ENCODE measurements around the gene PCDH19.
"Not testable (repeated sequence)": the region's sequence is repeated elsewhere in the genome, so short reads cannot be mapped to it uniquely, and the experiment has no call there.

PCDH19 gene, protein sequence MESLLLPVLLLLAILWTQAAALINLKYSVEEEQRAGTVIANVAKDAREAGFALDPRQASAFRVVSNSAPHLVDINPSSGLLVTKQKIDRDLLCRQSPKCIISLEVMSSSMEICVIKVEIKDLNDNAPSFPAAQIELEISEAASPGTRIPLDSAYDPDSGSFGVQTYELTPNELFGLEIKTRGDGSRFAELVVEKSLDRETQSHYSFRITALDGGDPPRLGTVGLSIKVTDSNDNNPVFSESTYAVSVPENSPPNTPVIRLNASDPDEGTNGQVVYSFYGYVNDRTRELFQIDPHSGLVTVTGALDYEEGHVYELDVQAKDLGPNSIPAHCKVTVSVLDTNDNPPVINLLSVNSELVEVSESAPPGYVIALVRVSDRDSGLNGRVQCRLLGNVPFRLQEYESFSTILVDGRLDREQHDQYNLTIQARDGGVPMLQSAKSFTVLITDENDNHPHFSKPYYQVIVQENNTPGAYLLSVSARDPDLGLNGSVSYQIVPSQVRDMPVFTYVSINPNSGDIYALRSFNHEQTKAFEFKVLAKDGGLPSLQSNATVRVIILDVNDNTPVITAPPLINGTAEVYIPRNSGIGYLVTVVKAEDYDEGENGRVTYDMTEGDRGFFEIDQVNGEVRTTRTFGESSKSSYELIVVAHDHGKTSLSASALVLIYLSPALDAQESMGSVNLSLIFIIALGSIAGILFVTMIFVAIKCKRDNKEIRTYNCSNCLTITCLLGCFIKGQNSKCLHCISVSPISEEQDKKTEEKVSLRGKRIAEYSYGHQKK (N-terminal part only)

DNA sequence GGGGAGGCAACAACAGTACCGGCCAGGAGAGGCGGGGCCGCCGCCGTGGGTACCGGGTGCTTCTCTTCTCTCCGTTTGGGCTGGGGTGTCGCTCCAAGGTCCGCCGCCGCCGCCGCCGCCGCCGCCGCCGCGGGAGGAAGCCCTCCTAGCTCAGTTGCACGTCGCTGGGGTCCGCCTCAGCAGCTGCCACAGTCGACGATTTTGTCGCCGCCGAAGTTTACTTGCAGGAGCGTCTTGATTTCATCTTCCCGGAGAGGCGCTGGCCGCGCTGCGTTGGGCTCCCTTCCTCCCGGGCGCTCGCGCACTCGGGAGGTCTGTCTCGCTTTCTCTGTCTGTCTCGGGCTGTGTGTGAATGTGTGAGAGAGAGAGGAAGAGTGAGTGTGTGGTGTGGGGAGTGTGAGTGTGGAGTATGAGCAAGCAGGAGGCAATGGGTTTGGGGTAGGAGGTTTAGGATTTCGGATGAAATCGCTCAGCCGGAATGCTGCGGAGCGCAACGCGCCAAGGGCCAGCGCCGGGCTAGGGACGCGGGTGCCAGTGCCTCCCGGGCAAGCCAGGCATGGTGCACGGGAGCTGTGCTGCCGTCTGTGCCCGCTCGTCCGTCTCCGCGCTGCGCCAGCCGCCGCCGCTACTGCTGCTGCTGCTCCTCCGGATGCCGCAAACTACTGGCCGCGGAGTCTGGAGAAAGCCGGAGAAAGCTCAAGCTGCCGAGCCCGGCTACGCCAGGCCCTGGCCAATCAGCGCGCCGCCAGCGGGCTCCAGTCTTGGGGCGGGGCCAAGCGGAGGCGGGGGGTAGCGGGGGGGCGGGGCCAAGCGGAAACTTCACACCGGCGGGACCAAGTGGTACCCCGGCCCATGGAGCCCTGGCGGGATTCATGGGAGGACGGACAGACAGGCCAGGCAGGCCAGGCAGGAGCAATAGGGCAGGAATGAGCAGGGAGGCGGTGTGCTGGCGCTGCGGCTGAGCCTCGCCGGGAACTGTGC is at the start of gene PCDH19:
Gene PCDH19 (minus strand): TSS at position 664 of the 981 bp plus-strand sequence. CDS start 1,676 bp downstream, outside the sequence.
- peak in 1 of 2 donors; percentile 17 for DNase-seq (ENCODE audit: low read depth in 1 of 2, low spot score in 1 of 2)

DNA sequence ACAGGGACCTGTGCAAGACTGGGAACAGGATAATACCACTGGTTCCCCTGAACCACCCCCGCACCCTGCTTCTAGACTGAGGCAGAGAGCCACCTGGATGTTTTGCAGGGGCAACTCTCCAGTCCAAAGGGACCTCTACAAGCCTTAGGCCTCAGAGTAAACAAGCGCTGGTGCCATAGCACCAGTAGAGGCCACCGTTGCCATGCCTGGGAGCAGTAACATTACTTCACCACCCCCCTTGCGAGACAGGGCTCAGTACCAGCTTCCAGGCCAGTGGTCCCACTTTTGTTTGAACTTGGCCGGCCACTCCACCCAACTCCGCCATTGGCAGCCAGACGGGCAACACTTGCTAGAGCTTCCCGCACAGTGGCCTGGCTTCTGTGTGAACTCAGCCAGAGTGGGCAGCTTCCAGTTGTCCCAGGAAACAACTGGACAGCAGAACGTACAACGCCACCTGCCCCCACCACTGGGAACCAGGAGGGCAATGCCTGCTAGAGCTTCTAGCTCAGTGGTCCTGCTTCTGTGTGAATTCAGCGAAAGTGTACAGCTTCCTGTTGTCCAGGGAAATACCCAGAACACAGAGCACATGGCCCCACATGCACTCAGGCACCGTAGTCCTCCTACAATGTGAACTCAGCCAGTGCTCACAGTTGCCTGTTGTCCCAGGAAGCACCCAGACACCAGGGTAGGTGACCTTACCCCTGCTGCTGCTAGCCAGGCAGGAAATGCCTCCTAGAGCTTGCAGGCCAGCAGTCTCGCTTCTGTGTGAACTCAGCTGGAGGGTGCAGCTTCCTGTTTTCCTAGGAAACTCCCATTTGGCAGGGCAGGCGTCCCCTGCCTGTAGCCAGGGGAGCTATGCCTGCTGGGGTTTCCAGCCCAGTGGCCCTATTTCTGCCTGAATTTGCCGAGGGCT is 39.9 kb upstream of the PCDH19 start:
- DNase-seq (ENCODE audit: low read depth in 1 of 2, low spot score in 1 of 2): no peak

GRCh38 chrX:100447655-100448397 is 37.8 kb upstream of the PCDH19 start:
- DNase-seq (ENCODE audit: low read depth in 1 of 2, low spot score in 1 of 2): no peak

DNA sequence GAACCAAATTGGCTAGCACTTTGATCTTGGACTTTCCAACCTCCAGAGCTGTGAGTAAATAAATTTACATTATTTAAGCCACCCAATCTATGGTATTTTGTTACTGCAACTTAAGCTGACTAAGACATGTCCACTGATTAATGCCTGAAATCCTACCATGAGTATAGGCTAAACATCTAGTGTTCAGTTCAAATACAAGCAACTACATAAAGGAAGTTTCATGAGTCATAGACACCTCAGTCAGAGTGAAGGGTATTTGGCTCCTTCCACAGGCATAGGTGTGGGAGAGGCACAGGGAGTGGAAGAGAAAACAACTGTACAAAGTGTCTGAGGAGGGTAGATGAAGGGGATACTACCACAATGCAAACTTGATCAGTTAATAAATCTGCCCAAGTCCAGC is 35.5 kb upstream of the PCDH19 start:
- no peak for DNase-seq (ENCODE audit: low read depth in 1 of 2, low spot score in 1 of 2)

- DNase-seq (ENCODE audit: low read depth in 1 of 2, low spot score in 1 of 2): not testable (repeated sequence)
Observed at GRCh38 chrX:100441321-100441720, 31.2 kb upstream of the PCDH19 start.

DNA sequence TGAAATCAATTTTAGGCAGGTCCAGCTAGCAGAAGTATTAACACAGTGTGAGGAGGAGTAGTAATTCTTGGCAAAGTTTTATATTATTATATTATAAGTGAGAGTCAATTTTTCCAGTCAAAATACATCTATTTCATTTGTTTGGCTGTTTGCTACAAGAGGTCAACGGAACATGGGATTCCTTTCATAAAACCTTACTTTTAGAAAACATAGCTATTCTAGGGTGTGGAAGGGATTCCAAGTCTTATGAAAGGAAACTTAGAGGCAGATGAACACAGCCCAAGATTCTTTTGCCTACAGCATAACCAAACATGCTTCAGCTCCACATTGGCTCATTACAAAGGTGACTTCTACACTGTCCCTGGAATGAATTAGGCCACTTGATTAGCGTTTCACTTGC is 29.9 kb upstream of the PCDH19 start:
- no peak for DNase-seq (ENCODE audit: low read depth in 1 of 2, low spot score in 1 of 2)

- DNase-seq (ENCODE audit: low read depth in 1 of 2, low spot score in 1 of 2): no peak
Observed at GRCh38 chrX:100435726-100436125, 25.7 kb upstream of the PCDH19 start.

DNA sequence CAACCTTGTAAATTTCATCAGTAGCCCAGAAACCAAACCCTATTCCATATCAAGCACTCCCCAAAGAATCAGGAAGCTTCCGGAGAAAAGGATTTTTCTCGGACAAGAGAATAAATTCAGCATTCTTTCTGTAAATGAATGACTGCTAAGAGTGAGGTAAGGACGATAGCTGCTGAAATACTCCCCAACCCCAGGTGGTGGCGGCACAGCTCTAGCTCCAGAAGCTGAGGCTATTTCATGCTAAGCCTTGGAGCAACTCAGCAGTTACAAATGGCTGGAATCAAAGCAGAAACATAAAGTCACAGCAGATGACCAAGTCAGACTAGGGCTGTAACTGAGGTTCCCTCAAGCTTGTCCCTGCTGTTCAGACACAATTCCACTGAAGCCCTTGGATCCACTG is 13.9 kb upstream of the PCDH19 start:
- DNase-seq (ENCODE audit: low read depth in 1 of 2, low spot score in 1 of 2): no peak

DNA sequence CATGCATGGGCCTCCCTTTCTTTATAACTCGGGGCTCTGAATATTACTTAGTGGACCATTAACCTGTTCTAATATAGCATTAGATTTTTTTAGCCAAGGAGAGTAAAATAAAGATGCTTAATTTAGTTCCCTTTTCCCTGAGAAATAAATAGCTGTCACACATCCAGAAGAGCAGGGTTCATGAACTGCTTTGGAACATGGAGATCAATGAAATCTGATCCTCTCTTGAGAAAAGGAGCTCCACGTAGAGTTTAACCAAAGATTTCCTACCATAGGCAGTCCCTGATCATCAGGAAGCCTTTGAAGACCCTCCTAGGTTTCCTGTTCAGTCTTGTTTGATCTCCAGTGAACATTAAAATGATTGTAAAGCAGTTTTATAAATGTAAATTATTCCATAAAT is 8.5 kb upstream of the PCDH19 start:
- no peak for DNase-seq (ENCODE audit: low read depth in 1 of 2, low spot score in 1 of 2)

GRCh38 chrX:100417681-100418080 is 7.6 kb upstream of the PCDH19 start:
- DNase-seq (ENCODE audit: low read depth in 1 of 2, low spot score in 1 of 2): no peak

GRCh38 chrX:100413229-100413628 is 3.2 kb upstream of the PCDH19 start:
- no peak for DNase-seq (ENCODE audit: low read depth in 1 of 2, low spot score in 1 of 2)

GRCh38 chrX:100411802-100412715 is 2.0 kb upstream of the PCDH19 start:
- no peak for DNase-seq (ENCODE audit: low read depth in 1 of 2, low spot score in 1 of 2)

- DNase-seq (ENCODE audit: low read depth in 1 of 2, low spot score in 1 of 2): no peak
Observed at GRCh38 chrX:100410901-100411801, 1.1 kb upstream of the PCDH19 start.

DNA sequence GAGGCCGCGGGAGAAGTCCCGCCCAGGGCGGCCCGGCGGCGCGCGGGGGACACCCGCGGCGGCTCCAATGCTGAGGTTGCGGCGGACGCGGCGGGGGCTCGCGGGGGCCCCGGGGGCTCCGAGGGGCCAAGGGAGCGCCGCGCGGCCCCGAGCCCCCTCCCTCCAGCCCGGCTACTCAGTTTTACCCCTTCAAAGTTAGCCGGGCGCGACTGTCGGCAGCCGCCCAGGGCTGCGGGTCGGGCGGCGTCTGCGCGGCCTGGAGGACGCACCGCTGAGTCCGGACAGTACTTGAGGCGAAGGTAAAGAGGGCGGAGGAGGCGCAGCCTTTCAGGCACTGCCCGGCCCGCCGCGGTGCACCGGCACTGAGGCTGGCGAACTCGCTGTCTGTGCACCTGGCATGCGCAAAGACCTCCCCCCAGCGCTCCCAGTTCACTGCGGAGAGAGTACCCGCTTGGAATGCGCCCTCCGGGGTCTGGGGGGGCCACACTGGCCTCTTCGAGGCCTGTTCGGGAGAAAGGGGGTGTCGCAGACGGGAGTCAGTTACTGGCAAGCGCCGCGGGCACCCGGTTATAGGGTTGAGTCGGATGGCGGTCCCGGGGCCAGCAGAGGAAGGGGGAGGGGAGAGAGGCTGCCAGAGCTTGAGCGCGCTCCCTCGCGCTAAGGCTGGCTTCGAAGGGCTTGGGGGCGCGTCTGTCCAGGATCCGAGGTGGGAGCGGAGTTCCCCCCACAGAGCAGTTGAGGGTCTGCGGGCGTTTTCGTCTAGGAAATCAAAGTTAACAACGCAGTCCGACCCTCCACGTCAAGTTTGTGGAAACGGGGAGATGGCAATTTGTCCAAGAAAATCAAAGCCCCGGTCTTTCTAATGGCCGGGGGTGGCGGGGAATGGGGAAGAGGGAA is 1.1 kb downstream of the PCDH19 start:
- no peak for DNase-seq (ENCODE audit: low read depth in 1 of 2, low spot score in 1 of 2)

GRCh38 chrX:100407784-100408712 is 2.0 kb downstream of the PCDH19 start:
- DNase-seq (ENCODE audit: low read depth in 1 of 2, low spot score in 1 of 2): no peak

Data from activated CD4-positive, alpha-beta T cell treated with anti-CD3 and anti-CD28 coated beads, Interleukin-2, amount 50 U/mL, for 24 hours (primary cell).